HG03354 (cell line): ENCODE results near the gene ABRACL.
"Not testable (repeated sequence)": the region's sequence is repeated elsewhere in the genome, so short reads cannot be mapped to it uniquely, and the experiment has no call there.

Experiments
- ATAC-seq: cut with Tn5 transposase; IDR thresholded peaks from one replicate; pipeline ENCODE4 v1.9.1; 2021; ENCODE audit warnings: mild to moderate bottlenecking; ENCODE audit not compliant: unreplicated experiment, poor library complexity, severe bottlenecking

Gene ABRACL, protein sequence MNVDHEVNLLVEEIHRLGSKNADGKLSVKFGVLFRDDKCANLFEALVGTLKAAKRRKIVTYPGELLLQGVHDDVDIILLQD

GRCh38 chr6:139028658-139029469, at the start of gene ABRACL:
ABRACL (plus strand) TSS chr6:139028745; CDS start chr6:139034161, 5,416 bp downstream.
- ATAC-seq: peak; percentile 61

DNA sequence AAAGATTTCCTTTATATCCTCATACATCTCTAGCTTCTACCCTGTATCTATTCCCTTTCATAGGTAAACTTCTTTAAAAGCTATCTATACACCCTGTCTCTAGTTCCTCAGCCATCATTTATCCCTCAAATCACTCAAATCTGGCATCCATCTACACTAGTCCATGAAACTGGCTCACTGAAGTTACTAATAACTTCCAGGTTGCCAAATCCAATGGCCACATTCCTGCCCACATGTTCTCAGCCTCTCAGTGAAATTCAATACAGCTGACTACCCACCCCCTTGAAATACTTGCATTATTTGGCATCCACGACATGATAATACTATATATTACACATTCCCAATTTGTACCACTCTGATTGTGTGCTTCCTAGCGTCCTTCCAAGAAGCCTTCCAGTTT, 49.2 kb upstream of the ABRACL start:
- ATAC-seq: no peak

DNA sequence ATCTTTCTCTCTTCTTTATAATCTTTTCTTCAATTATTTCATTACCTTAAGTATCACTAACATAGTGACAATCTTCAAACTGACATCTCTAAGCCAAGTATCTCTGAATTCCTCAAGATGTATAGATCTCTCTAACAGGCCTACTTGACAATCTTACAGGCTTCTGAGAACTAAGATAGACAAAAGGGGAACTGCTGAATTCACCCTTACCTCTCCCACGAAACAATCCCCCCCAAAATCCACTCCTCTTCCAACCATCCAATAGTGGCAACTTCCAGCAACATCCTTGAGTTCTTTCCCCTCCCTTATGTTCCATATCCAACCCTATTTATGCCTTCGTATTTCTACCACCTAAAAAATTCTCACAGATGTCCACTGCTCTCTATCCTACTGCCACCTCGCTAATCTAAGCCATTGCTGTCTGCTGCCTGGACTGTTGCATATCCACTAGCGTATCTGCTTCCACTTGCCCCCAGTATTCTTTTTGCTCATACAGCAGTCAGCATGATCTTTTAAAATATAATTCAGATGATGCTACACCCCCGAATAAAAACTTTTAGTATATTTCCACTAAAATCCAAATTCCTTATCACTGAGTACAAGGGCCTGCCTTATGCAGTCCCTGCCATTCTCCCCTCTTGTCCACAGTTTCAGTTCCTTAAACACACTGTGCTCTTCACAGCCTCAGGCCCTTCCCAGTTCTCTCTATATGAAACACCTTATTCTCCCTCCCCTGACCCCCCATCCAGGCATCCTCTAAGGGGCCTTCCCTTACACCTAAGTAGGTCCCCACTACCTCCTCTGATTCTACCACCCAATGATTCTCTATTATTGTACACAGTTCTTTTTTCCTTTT, 48.5 kb upstream of the ABRACL start:
- peak; percentile 44 for ATAC-seq

DNA sequence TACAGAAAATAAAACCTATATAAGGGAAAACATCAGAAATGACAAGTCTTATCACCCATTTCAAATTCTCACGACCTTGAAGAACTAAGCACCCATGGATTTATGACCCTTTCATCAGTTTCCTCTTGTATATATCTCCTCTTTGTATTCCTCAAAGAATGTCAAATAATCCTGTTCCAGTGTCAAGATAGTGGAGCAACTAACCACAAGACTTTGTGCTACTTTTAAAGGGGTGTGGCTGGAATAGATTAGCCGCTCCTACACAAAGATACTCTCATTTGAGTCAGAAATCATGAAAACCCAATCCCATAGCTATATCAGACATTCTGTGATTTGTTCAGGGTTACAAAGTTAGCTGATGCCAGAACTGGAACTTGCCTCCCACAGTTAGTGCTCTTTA, 47.1 kb upstream of the ABRACL start:
- ATAC-seq: no peak

- ATAC-seq: no peak
Observed at GRCh38 chr6:138986578-138986977, 42.0 kb upstream of the ABRACL start.

GRCh38 chr6:138987080-138987642, 41.4 kb upstream of the ABRACL start:
- ATAC-seq: no peak

DNA sequence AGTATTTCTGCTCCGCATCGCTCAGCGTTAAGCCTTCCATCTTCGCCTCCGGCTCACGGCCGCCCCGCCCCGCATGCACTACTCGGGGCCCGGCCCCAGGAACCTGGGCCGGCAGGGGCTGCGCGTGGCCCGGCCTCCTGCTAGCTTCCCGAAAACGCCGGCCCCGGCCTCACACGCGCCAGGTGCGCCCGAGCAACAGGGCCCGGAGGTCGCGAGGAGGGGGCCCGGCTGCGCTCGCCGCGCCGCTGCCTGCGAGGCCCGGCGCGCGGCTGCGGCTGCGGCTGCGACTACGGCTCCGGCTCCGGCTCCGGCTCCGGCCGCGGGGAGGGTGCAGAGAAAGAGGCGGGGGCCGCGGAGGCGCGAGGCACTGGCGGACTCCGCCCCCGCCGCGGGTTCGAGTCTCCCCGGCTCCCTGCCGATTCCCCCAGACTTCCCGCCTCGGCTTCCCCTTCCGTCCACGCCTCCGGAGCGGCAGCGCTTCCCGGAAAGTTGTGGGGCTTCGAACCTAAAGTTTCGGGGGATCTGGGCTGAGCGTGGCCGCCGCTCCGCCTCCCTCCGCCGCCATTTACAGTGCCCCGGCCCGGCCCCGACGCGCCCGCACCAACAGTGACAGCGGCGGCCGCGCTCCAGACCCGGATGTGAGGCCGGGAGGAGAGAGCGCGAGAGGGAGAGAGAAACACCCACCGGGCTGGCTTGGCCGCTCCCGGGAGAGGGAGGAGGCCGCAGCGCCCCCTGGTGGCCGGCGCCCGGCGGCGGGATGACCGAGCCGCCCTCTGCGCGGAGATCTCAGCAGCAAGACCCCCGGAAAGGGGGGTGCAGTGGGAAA, 40.7 kb upstream of the ABRACL start, which contains the start of gene REPS1:
Gene REPS1, minus strand, starts transcription at position 611 of the 826 bp plus-strand sequence. Its CDS starts 571 bp downstream, at position 40.
- ATAC-seq: peak; percentile 95

GRCh38 chr6:138988469-138988834, 40.1 kb upstream of the ABRACL start:
- peak; percentile 11 for ATAC-seq

GRCh38 chr6:138989098-138989983, 39.2 kb upstream of the ABRACL start:
- ATAC-seq: no peak

DNA sequence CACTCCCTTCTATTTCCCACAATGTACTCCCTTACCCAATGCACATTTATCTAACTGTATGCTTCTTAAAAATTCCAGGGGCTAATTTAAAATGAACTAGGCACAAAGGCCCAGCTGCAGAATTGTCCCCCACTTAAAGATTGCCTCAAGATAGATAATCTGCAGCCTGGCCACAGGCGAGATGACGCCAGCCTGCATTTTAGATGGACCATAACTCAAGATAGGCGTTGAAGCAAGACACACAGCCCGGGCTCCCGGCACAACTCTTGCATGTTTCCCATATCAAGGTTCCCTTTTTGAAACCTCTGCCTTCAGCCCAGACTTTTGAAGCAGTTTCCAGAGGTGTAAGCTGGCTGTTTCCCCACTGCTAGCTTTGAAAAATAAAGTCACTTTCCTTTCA, 37.3 kb upstream of the ABRACL start:
- no peak for ATAC-seq

DNA sequence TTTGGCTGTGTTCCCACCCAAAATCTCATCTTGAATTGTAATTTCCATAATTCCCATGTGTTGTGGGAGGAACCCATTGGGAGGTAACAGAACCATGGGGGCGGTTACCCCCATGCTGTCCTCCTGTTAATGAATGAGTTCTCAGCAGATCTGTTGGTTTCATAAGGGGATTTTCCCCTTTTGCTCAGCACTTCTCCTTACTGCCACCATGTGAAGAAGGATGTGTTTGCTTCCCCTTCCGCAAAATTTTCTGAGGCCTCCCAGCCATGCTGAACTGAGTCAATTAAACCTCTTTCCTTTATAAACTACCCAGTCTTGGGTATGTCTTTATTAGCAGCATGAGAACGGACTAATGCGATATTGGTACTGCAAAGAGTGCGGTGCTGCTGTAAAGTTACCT, 35.6 kb upstream of the ABRACL start:
- not testable (repeated sequence) for ATAC-seq

GRCh38 chr6:138993410-138993809, 35.1 kb upstream of the ABRACL start:
- not testable (repeated sequence) for ATAC-seq

GRCh38 chr6:138996524-138996923, 32.0 kb upstream of the ABRACL start:
- no peak for ATAC-seq

GRCh38 chr6:138997136-138997535, 31.4 kb upstream of the ABRACL start:
- no peak for ATAC-seq

DNA sequence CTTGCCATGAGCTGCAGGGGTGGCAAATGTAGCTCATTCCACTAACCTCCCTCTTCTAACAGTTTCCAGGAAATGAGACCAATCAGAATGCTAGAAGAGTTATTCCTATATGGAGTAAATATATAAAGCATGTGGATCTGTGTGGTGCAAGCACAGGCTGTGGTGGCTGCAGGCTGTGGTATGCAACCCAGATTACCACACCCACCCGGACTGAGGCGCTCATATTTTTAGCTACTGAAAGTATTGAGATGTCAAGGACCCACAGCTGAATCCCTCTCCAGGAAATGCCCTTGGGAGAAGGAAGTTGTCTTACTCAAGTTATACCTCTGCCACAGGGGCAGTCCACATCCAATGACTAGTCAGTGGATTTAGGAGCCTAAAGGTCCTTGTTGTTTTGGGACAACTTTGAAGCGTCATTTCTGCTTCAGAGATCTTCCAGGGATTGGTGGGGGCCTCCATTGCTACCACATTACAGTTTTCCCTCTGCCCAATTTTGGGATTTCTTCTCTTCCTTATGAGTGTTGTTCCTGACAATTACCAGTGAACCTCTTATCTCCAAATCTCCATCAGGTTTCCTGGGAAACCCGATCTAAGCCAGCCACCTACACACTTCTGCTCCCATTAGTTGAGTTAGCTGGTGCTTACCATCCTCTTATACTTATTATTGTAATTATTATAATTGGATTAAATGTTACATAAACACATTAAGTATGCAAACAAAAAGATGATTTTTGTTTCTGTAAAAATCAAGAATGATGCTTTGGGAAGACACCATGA, 28.4 kb upstream of the ABRACL start:
- no peak for ATAC-seq

GRCh38 chr6:139003751-139004150, 24.8 kb upstream of the ABRACL start:
- no peak for ATAC-seq

GRCh38 chr6:139006477-139006876, 22.1 kb upstream of the ABRACL start:
- no peak for ATAC-seq

- no peak for ATAC-seq
Observed at GRCh38 chr6:139007428-139007827, 21.1 kb upstream of the ABRACL start.
